ENCODE measurements around the gene NOL12. TPM values are rescaled to one million over a fixed set of nuclear protein-coding genes. Genes with fewer than 3 reads are reported as not detected.

The NOL12 gene
- polyA plus RNA-seq, 6 donors from 2014 or later: 35.7 to 60.6 (median 40.2) TPM

- Mint-ChIP-seq H3K27ac (peak overlapping the region in 1 of 6 donors; percentile 45), H3K27me3 (no peaks in the 10 kb centered on the region), H3K4me3 (no peak overlapping the region), H3K9me3 (no peaks in the 10 kb centered on the region), H3K36me3 (peaks cover 4 to 14% of the 10 kb centered on the region in 2 donors), H3K4me1 (peaks cover 28 to 41% (median 39%) of the 10 kb centered on the region in 3 donors)
- ATAC-seq (ENCODE audit: low read depth in 2 of 2) (no peak), DNase-seq (no peak)
Observed at GRCh38 chr22:37664249-37665101, 21.7 kb upstream of the NOL12 start.

GRCh38 chr22:37665487-37665886 lies 20.7 kb upstream of the NOL12 start:
- DNase-seq: no peak
- H3K27me3 Mint-ChIP-seq: no peaks in the 10 kb centered on the region
- no peak overlapping the region for H3K4me3 Mint-ChIP-seq
- no peak for ATAC-seq (ENCODE audit: low read depth in 2 of 2)
- no peak overlapping the region for H3K27ac Mint-ChIP-seq
- H3K36me3 Mint-ChIP-seq: peaks cover 4 to 14% of the 10 kb centered on the region in 2 donors
- H3K9me3 Mint-ChIP-seq: no peaks in the 10 kb centered on the region
- peaks cover 18 to 31% (median 29%) of the 10 kb centered on the region in 3 donors for H3K4me1 Mint-ChIP-seq

GRCh38 chr22:37669586-37669985 lies 16.6 kb upstream of the NOL12 start:
- no peaks in the 10 kb centered on the region for H3K9me3 Mint-ChIP-seq
- H3K4me3 Mint-ChIP-seq: no peak overlapping the region
- no peak for ATAC-seq (ENCODE audit: low read depth in 2 of 2)
- peaks cover 4 to 14% of the 10 kb centered on the region in 2 donors for H3K36me3 Mint-ChIP-seq
- H3K27ac Mint-ChIP-seq: peak overlapping the region in 1 of 6 donors; percentile 38
- peaks cover 21 to 36% (median 30%) of the 10 kb centered on the region in 3 donors for H3K4me1 Mint-ChIP-seq
- DNase-seq: no peak
- H3K27me3 Mint-ChIP-seq: no peaks in the 10 kb centered on the region

GRCh38 chr22:37672206-37672919 lies 13.8 kb upstream of the NOL12 start:
- peak overlapping the region in 7 of 8 donors; percentile 46 to 84 (median 69) for H3K4me3 Mint-ChIP-seq
- no peaks in the 10 kb centered on the region for H3K9me3 Mint-ChIP-seq
- H3K27me3 Mint-ChIP-seq: no peaks in the 10 kb centered on the region
- no peaks in the 10 kb centered on the region for H3K36me3 Mint-ChIP-seq
- peaks cover 38 to 53% (median 45%) of the 10 kb centered on the region in 3 donors for H3K4me1 Mint-ChIP-seq
- H3K27ac Mint-ChIP-seq: peak overlapping the region in 5 of 6 donors; percentile 38 to 93 (median 74)
- ATAC-seq (ENCODE audit: low read depth in 2 of 2): no peak
- no peak for DNase-seq

- ATAC-seq (ENCODE audit: low read depth in 2 of 2): no peak
- DNase-seq: no peak
Observed at GRCh38 chr22:37672920-37673455, 13.2 kb upstream of the NOL12 start.

GRCh38 chr22:37674248-37674647 lies 11.9 kb upstream of the NOL12 start:
- Mint-ChIP-seq H3K27me3 (no peaks in the 10 kb centered on the region), H3K27ac (peak overlapping the region in 2 of 6 donors; percentile 60 to 70), H3K9me3 (no peaks in the 10 kb centered on the region), H3K4me1 (peaks cover 44 to 55% (median 49%) of the 10 kb centered on the region in 3 donors), H3K4me3 (peak overlapping the region in 7 of 8 donors; percentile 58 to 94 (median 74)), H3K36me3 (no peaks in the 10 kb centered on the region)
- DNase-seq (no peak), ATAC-seq (ENCODE audit: low read depth in 2 of 2) (no peak)

More at GRCh38 chr22:37672920-37673455, 13.2 kb upstream of the NOL12 start:
- Mint-ChIP-seq H3K27ac (peak overlapping the region in 2 of 6 donors; percentile 60 to 89), H3K4me3 (peak overlapping the region in 3 of 8 donors; percentile 15 to 60 (median 21)), H3K9me3 (no peaks in the 10 kb centered on the region), H3K36me3 (no peaks in the 10 kb centered on the region), H3K4me1 (peaks cover 41 to 55% (median 47%) of the 10 kb centered on the region in 3 donors), H3K27me3 (no peaks in the 10 kb centered on the region)

- Mint-ChIP-seq H3K27me3 (no peaks in the 10 kb centered on the region), H3K4me1 (peaks cover 44 to 55% (median 49%) of the 10 kb centered on the region in 3 donors), H3K4me3 (peak within 1 kb of the TSS; percentile 86 to 96 (median 92)), H3K9me3 (no peaks in the 10 kb centered on the region), H3K27ac (peak within 1 kb of the TSS; percentile 90 to 100 (median 98)), H3K36me3 (no peaks in the 10 kb centered on the region)
- DNase-seq: peak; percentile 55
- peak; percentile 13 for ATAC-seq (ENCODE audit: low read depth in 2 of 2)
Observed at GRCh38 chr22:37674951-37675929, 10.9 kb upstream of the NOL12 start, which contains the start of gene LGALS1. Gene LGALS1 (plus strand): TSS chr22:37675636. CDS start chr22:37675703, 67 bp downstream.

GRCh38 chr22:37675930-37676735 lies 10.0 kb upstream of the NOL12 start:
- Mint-ChIP-seq H3K27ac (peak overlapping the region; percentile 90 to 100 (median 98)), H3K4me3 (peak overlapping the region; percentile 86 to 96 (median 92)), H3K27me3 (no peaks in the 10 kb centered on the region), H3K9me3 (no peaks in the 10 kb centered on the region), H3K4me1 (peaks cover 42 to 58% (median 47%) of the 10 kb centered on the region in 3 donors), H3K36me3 (no peaks in the 10 kb centered on the region)
- DNase-seq (no peak), ATAC-seq (ENCODE audit: low read depth in 2 of 2) (no peak)

- peak overlapping the region; percentile 86 to 96 (median 92) for H3K4me3 Mint-ChIP-seq
- ATAC-seq (ENCODE audit: low read depth in 2 of 2) (peak; percentile 84 to 85), DNase-seq (peak; percentile 94)
- peak overlapping the region; percentile 96 to 100 (median 99) for H3K27ac Mint-ChIP-seq
- peaks cover 49 to 64% (median 50%) of the 10 kb centered on the region in 3 donors for H3K4me1 Mint-ChIP-seq
- no peaks in the 10 kb centered on the region for H3K36me3 Mint-ChIP-seq
- no peaks in the 10 kb centered on the region for H3K9me3 Mint-ChIP-seq
- no peaks in the 10 kb centered on the region for H3K27me3 Mint-ChIP-seq
Observed at GRCh38 chr22:37676736-37677492, 9.2 kb upstream of the NOL12 start.

GRCh38 chr22:37677493-37677974 lies 8.6 kb upstream of the NOL12 start:
- Mint-ChIP-seq H3K27me3 (no peaks in the 10 kb centered on the region), H3K9me3 (no peaks in the 10 kb centered on the region), H3K27ac (peak overlapping the region; percentile 96 to 100 (median 99)), H3K36me3 (no peaks in the 10 kb centered on the region), H3K4me1 (peaks cover 43 to 58% (median 46%) of the 10 kb centered on the region in 3 donors), H3K4me3 (peak overlapping the region; percentile 86 to 96 (median 92))
- no peak for DNase-seq
- ATAC-seq (ENCODE audit: low read depth in 2 of 2): peak; percentile 55 to 59

GRCh38 chr22:37678372-37678771 lies 7.8 kb upstream of the NOL12 start:
- no peaks in the 10 kb centered on the region for H3K36me3 Mint-ChIP-seq
- H3K27ac Mint-ChIP-seq: peak overlapping the region in 4 of 6 donors; percentile 67 to 96 (median 88)
- peak overlapping the region in 1 of 8 donors; percentile 6 for H3K4me3 Mint-ChIP-seq
- ATAC-seq (ENCODE audit: low read depth in 2 of 2) (no peak), DNase-seq (no peak)
- peaks cover 38 to 51% (median 40%) of the 10 kb centered on the region in 3 donors for H3K4me1 Mint-ChIP-seq
- H3K9me3 Mint-ChIP-seq: no peaks in the 10 kb centered on the region
- no peaks in the 10 kb centered on the region for H3K27me3 Mint-ChIP-seq

All from naive B cell (primary cell).